PFSK-1 (cell line): ENCODE measurements around the gene CCDC50.

Experiments
- FOXP2 ChIP-seq: optimal IDR thresholded peaks from 2 replicates; pipeline ENCODE3; 2011; ENCODE audit warnings: borderline replicate concordance, control low read depth, inconsistent platforms; ENCODE audit not compliant: insufficient read depth; ENCODE audit errors: extremely low read length, extremely low read depth
- POLR2AphosphoS5 ChIP-seq: IDR thresholded peaks from 2 replicates; pipeline ENCODE4 v1.6.1; 2012; ENCODE audit warnings: low read depth, mild to moderate bottlenecking, control low read depth, low read length, moderate library complexity
- REST ChIP-seq, 2 experiments: IDR thresholded peaks; 2 replicates each; pipeline versions ENCODE4 v1.6.1 to v1.8.0; 2011 to 2012; ENCODE audit warnings: low read depth in 2 of 2, low read length in 2 of 2, control low read depth in 1 of 2, inconsistent platforms in 1 of 2, mild to moderate bottlenecking in 1 of 2, moderate library complexity in 1 of 2; ENCODE audit not compliant: insufficient read depth in 1 of 2
- SIN3A ChIP-seq: IDR thresholded peaks from 2 replicates; pipeline ENCODE4 v1.6.1; 2012; ENCODE audit warnings: mild to moderate bottlenecking, low read length, moderate library complexity, borderline replicate concordance; ENCODE audit not compliant: insufficient read depth
- TAF1 ChIP-seq: IDR thresholded peaks from 2 replicates; pipeline ENCODE4 v1.6.1; 2012; ENCODE audit warnings: low read length, control low read depth, borderline replicate concordance; ENCODE audit not compliant: insufficient read depth

CCDC50 gene

GRCh38 chr3:191432162-191432561 is 103.0 kb downstream of the CCDC50 start:
- TF ChIP-seq POLR2AphosphoS5 (no peak), TAF1 (no peak), REST (IDR thresholded peaks at IDR 0.05; ENCODE audit: insufficient read depth in 1 of 2, low read depth in 2 of 2, low read length in 2 of 2) (no peak), SIN3A (no peak), FOXP2 (no peak)

- TF ChIP-seq TAF1 (no peak), FOXP2 (no peak), POLR2AphosphoS5 (no peak), SIN3A (no peak), REST (IDR thresholded peaks at IDR 0.05; ENCODE audit: insufficient read depth in 1 of 2, low read depth in 2 of 2, low read length in 2 of 2) (no peak)
Measured at GRCh38 chr3:191434024-191434423, 104.8 kb downstream of the CCDC50 start.

DNA sequence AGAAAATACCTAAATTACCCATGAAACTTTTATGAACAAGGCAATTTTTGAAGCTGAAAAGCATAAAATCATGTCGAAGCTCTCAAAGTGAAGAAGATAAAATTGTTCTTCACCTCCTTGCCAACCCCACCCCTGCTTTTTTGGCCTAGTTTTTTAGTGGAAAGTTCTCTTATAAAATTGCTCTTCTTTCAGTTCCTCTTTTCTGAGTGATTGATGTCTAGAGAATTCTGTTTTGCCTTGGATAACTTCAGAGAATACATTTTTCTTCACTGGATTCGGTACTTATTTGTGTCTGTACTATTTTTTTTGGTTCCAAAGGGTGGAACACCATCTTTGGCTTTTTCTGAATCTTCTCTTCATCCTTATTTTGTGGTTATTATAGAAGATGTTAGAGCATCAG is 106.8 kb downstream of the CCDC50 start:
- no peak for TF ChIP-seq FOXP2
- TF ChIP-seq POLR2AphosphoS5 = no peak
- no peak for TF ChIP-seq REST (IDR thresholded peaks at IDR 0.05; ENCODE audit: insufficient read depth in 1 of 2, low read depth in 2 of 2, low read length in 2 of 2)
- TF ChIP-seq SIN3A = no peak
- no peak for TF ChIP-seq TAF1

GRCh38 chr3:191438150-191438814 is 109.1 kb downstream of the CCDC50 start:
- TF ChIP-seq POLR2AphosphoS5 (no peak), REST (IDR thresholded peaks at IDR 0.05; ENCODE audit: insufficient read depth in 1 of 2, low read depth in 2 of 2, low read length in 2 of 2) (no peak), TAF1 (no peak), FOXP2 (no peak), SIN3A (no peak)

- TF ChIP-seq TAF1 (no peak), REST (IDR thresholded peaks at IDR 0.05; ENCODE audit: insufficient read depth in 1 of 2, low read depth in 2 of 2, low read length in 2 of 2) (no peak), FOXP2 (no peak), POLR2AphosphoS5 (no peak), SIN3A (no peak)
Measured at GRCh38 chr3:191440532-191440931, 111.3 kb downstream of the CCDC50 start.
